ENCODE data around the gene PCDH9. TPM values are rescaled to one million over a fixed set of nuclear protein-coding genes. Genes with fewer than 3 reads are reported as not detected.

The PCDH9 gene
- total RNA-seq, 1 donor from 2014 or later = 0.21 TPM

- H3K36me3 Mint-ChIP-seq (ENCODE audit: low read depth) = no peaks in the 10 kb centered on the region
- H3K4me3 Mint-ChIP-seq = no peak overlapping the region
- no peaks in the 10 kb centered on the region for H3K4me1 Mint-ChIP-seq (ENCODE audit: low read depth)
- intact Hi-C loops (cut with micrococcal nuclease) = no loop called here
- no peak for DNase-seq (ENCODE audit: low spot score)
- H3K9me3 Mint-ChIP-seq = no peaks in the 10 kb centered on the region
- H3K27ac Mint-ChIP-seq = no peak overlapping the region
- peaks cover 2% of the 10 kb centered on the region for H3K27me3 Mint-ChIP-seq (ENCODE audit: insufficient read depth)
Measured at GRCh38 chr13:67008075-67008668, 222.0 kb downstream of the PCDH9 start.

GRCh38 chr13:67004511-67004910, 225.6 kb downstream of the PCDH9 start:
- Mint-ChIP-seq H3K27ac (no peak overlapping the region), H3K4me1 (ENCODE audit: low read depth) (no peaks in the 10 kb centered on the region), H3K4me3 (no peak overlapping the region), H3K36me3 (ENCODE audit: low read depth) (no peaks in the 10 kb centered on the region), H3K9me3 (no peaks in the 10 kb centered on the region), H3K27me3 (ENCODE audit: insufficient read depth) (peaks cover 2% of the 10 kb centered on the region)
- intact Hi-C loops (cut with micrococcal nuclease) = no loop called here
- DNase-seq (ENCODE audit: low spot score) = no peak

- no peaks in the 10 kb centered on the region for H3K36me3 Mint-ChIP-seq (ENCODE audit: low read depth)
- peaks cover 2% of the 10 kb centered on the region for H3K27me3 Mint-ChIP-seq (ENCODE audit: insufficient read depth)
- H3K9me3 Mint-ChIP-seq = no peaks in the 10 kb centered on the region
- no peak overlapping the region for H3K4me3 Mint-ChIP-seq
- H3K27ac Mint-ChIP-seq = no peak overlapping the region
- no peaks in the 10 kb centered on the region for H3K4me1 Mint-ChIP-seq (ENCODE audit: low read depth)
- DNase-seq (ENCODE audit: low spot score) = no peak
- intact Hi-C loops (cut with micrococcal nuclease) = no loop called here
Measured at GRCh38 chr13:67003743-67004142, 226.4 kb downstream of the PCDH9 start.

GRCh38 chr13:67001363-67001762, 228.8 kb downstream of the PCDH9 start:
- H3K4me1 Mint-ChIP-seq (ENCODE audit: low read depth) = no peaks in the 10 kb centered on the region
- DNase-seq (ENCODE audit: low spot score) = no peak
- H3K27me3 Mint-ChIP-seq (ENCODE audit: insufficient read depth) = no peaks in the 10 kb centered on the region
- H3K36me3 Mint-ChIP-seq (ENCODE audit: low read depth) = no peaks in the 10 kb centered on the region
- intact Hi-C loops (cut with micrococcal nuclease) = no loop called here
- no peaks in the 10 kb centered on the region for H3K9me3 Mint-ChIP-seq
- H3K27ac Mint-ChIP-seq = no peak overlapping the region
- no peak overlapping the region for H3K4me3 Mint-ChIP-seq

- Mint-ChIP-seq H3K27me3 (ENCODE audit: insufficient read depth) (peaks cover 2% of the 10 kb centered on the region), H3K4me3 (no peak overlapping the region), H3K27ac (no peak overlapping the region), H3K4me1 (ENCODE audit: low read depth) (peaks cover 6% of the 10 kb centered on the region), H3K9me3 (no peaks in the 10 kb centered on the region), H3K36me3 (ENCODE audit: low read depth) (no peaks in the 10 kb centered on the region)
- intact Hi-C loops (cut with micrococcal nuclease) = no loop called here
- no peak for DNase-seq (ENCODE audit: low spot score)
Measured at GRCh38 chr13:66996503-66996902, 233.6 kb downstream of the PCDH9 start.

GRCh38 chr13:66995203-66995611, 234.9 kb downstream of the PCDH9 start:
- H3K36me3 Mint-ChIP-seq (ENCODE audit: low read depth) = no peaks in the 10 kb centered on the region
- DNase-seq (ENCODE audit: low spot score) = no peak
- H3K27me3 Mint-ChIP-seq (ENCODE audit: insufficient read depth) = peaks cover 2% of the 10 kb centered on the region
- intact Hi-C loops (cut with micrococcal nuclease) = no loop called here
- no peaks in the 10 kb centered on the region for H3K9me3 Mint-ChIP-seq
- H3K4me3 Mint-ChIP-seq = no peak overlapping the region
- peaks cover 6% of the 10 kb centered on the region for H3K4me1 Mint-ChIP-seq (ENCODE audit: low read depth)
- no peak overlapping the region for H3K27ac Mint-ChIP-seq

- Mint-ChIP-seq H3K27ac (no peak overlapping the region), H3K36me3 (ENCODE audit: low read depth) (no peaks in the 10 kb centered on the region), H3K27me3 (ENCODE audit: insufficient read depth) (peaks cover 2% of the 10 kb centered on the region)
Measured at GRCh38 chr13:66994517-66995202, 235.5 kb downstream of the PCDH9 start.

GRCh38 chr13:66994097-66994496, 236.0 kb downstream of the PCDH9 start:
- intact Hi-C loops (cut with micrococcal nuclease) = no loop called here
- DNase-seq (ENCODE audit: low spot score) = peak; percentile 0
- peaks cover 2% of the 10 kb centered on the region for H3K27me3 Mint-ChIP-seq (ENCODE audit: insufficient read depth)
- H3K4me1 Mint-ChIP-seq (ENCODE audit: low read depth) = peaks cover 6% of the 10 kb centered on the region
- no peak overlapping the region for H3K27ac Mint-ChIP-seq
- H3K9me3 Mint-ChIP-seq = no peaks in the 10 kb centered on the region
- no peak overlapping the region for H3K4me3 Mint-ChIP-seq
- H3K36me3 Mint-ChIP-seq (ENCODE audit: low read depth) = no peaks in the 10 kb centered on the region

More at GRCh38 chr13:66994517-66995202, 235.5 kb downstream of the PCDH9 start:
- H3K4me1 Mint-ChIP-seq (ENCODE audit: low read depth) = peaks cover 6% of the 10 kb centered on the region
- no peak overlapping the region for H3K4me3 Mint-ChIP-seq
- DNase-seq (ENCODE audit: low spot score) = no peak
- intact Hi-C loops (cut with micrococcal nuclease) = no loop called here
- no peaks in the 10 kb centered on the region for H3K9me3 Mint-ChIP-seq

GRCh38 chr13:66992719-66993118, 237.4 kb downstream of the PCDH9 start:
- H3K36me3 Mint-ChIP-seq (ENCODE audit: low read depth) = no peaks in the 10 kb centered on the region
- H3K27ac Mint-ChIP-seq = no peak overlapping the region
- no peaks in the 10 kb centered on the region for H3K9me3 Mint-ChIP-seq
- peaks cover 2% of the 10 kb centered on the region for H3K27me3 Mint-ChIP-seq (ENCODE audit: insufficient read depth)
- no peak for DNase-seq (ENCODE audit: low spot score)
- H3K4me3 Mint-ChIP-seq = no peak overlapping the region
- intact Hi-C loops (cut with micrococcal nuclease) = no loop called here
- H3K4me1 Mint-ChIP-seq (ENCODE audit: low read depth) = peaks cover 6% of the 10 kb centered on the region

GRCh38 chr13:66992183-66992582, 238.0 kb downstream of the PCDH9 start:
- peaks cover 6% of the 10 kb centered on the region for H3K4me1 Mint-ChIP-seq (ENCODE audit: low read depth)
- H3K27me3 Mint-ChIP-seq (ENCODE audit: insufficient read depth) = peaks cover 2% of the 10 kb centered on the region
- no peak for DNase-seq (ENCODE audit: low spot score)
- intact Hi-C loops (cut with micrococcal nuclease) = no loop called here
- H3K4me3 Mint-ChIP-seq = no peak overlapping the region
- no peak overlapping the region for H3K27ac Mint-ChIP-seq
- H3K9me3 Mint-ChIP-seq = no peaks in the 10 kb centered on the region
- H3K36me3 Mint-ChIP-seq (ENCODE audit: low read depth) = no peaks in the 10 kb centered on the region

GRCh38 chr13:66984241-66984640, 245.9 kb downstream of the PCDH9 start:
- H3K4me1 Mint-ChIP-seq (ENCODE audit: low read depth) = no peaks in the 10 kb centered on the region
- no peak for DNase-seq (ENCODE audit: low spot score)
- no peak overlapping the region for H3K27ac Mint-ChIP-seq
- H3K9me3 Mint-ChIP-seq = no peaks in the 10 kb centered on the region
- no peaks in the 10 kb centered on the region for H3K27me3 Mint-ChIP-seq (ENCODE audit: insufficient read depth)
- intact Hi-C loops (cut with micrococcal nuclease) = no loop called here
- H3K36me3 Mint-ChIP-seq (ENCODE audit: low read depth) = no peaks in the 10 kb centered on the region
- H3K4me3 Mint-ChIP-seq = no peak overlapping the region

GRCh38 chr13:66981912-66982311, 248.2 kb downstream of the PCDH9 start:
- H3K27ac Mint-ChIP-seq = no peak overlapping the region
- no peaks in the 10 kb centered on the region for H3K4me1 Mint-ChIP-seq (ENCODE audit: low read depth)
- no peaks in the 10 kb centered on the region for H3K9me3 Mint-ChIP-seq
- no peak for DNase-seq (ENCODE audit: low spot score)
- intact Hi-C loops (cut with micrococcal nuclease) = no loop called here
- H3K36me3 Mint-ChIP-seq (ENCODE audit: low read depth) = no peaks in the 10 kb centered on the region
- H3K4me3 Mint-ChIP-seq = no peak overlapping the region
- H3K27me3 Mint-ChIP-seq (ENCODE audit: insufficient read depth) = no peaks in the 10 kb centered on the region

GRCh38 chr13:66977161-66977560, 253.0 kb downstream of the PCDH9 start:
- intact Hi-C loops (cut with micrococcal nuclease) = no loop called here
- Mint-ChIP-seq H3K27me3 (ENCODE audit: insufficient read depth) (no peaks in the 10 kb centered on the region), H3K9me3 (no peaks in the 10 kb centered on the region), H3K4me3 (no peak overlapping the region), H3K27ac (no peak overlapping the region), H3K36me3 (ENCODE audit: low read depth) (no peaks in the 10 kb centered on the region), H3K4me1 (ENCODE audit: low read depth) (no peaks in the 10 kb centered on the region)
- no peak for DNase-seq (ENCODE audit: low spot score)

All from activated T-helper 1 cell treated with anti-CD3 and anti-CD28 coated beads, Interleukin-12 subunit alpha, Interleukin-12 subunit beta, Interleukin-2, Interleukin-4 antibody, amounts not matched to agents 30 ng/mL and 10 ng/mL and 1 ng/mL, durations not matched to agents 14 hours and 24 hours and 36 hours (primary cell).